Testis (tissue), 2 donors: ENCODE results near the gene DDX54.

Experiments used
- CTCF ChIP-seq, 3 experiments: fragments of 450-650 bp in 2 of 3; fragments of 200-600 bp in 1 of 3; sonication (generic) in 1 of 3; IDR thresholded peaks; one replicate each; pipeline ENCODE4 v1.5.1; 2016 to 2019; ENCODE audit warnings: antibody characterized with exemption in 3 of 3, mild to moderate bottlenecking in 2 of 3, moderate library complexity in 1 of 3
- POLR2A ChIP-seq: fragments of 450-650 bp; IDR thresholded peaks from one replicate; pipeline ENCODE4 v1.6.1; 2017; ENCODE audit warnings: antibody characterized with exemption, mild to moderate bottlenecking, moderate library complexity

DNA sequence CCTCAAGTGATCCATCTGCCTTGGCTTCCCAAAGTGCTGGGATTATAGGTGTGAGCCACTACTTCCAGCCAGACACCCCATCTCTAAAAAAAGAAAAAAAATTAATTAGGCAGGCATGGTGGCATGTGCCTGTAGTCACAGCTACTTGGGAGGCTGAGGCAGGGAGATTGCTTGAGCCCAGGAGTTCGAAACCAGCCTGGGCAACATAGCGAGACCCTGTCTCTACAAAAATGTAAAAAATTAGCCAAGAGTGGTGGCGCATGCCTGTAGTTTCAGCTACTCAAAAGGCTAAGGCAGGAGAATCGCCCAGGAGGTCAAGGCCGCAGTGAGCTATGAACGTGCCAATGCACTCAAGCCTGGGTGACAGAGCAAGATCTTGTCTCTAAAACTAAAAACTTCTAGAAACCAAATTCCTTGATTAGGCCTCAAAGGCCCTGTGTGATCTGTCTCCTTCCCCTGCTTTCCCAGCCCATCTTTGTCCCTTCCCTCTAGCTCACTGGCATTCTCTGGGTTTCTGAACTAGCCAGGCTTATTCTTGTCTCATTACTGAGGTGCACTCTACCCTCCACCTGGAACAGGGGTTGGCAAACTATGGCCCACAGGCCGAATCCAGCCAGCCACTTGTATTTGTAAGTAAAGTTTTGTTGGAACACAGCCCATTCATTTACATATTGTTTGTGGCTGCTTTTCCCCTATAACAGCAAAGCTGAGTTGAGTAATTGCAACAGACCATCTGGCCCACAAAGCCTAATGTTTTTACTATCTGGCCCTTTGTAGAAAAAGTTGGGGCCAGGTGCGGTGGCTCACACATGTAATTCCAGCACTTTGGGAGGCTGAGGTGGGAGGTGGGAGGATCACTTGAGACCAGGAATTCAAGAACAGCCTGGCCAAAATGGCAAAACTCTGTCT, 18.8 kb upstream of the DDX54 start:
- TF ChIP-seq POLR2A (no peak), CTCF (IDR thresholded peaks at IDR 0.05) (no peak)
